Measurements from ENCODE around the gene STK39. TPM values are rescaled to one million over a fixed set of nuclear protein-coding genes. Genes with fewer than 3 reads are reported as not detected.

Gene STK39
- total RNA-seq, 1 donor from 2014 or later, result 26.2 TPM

GRCh38 chr2:167941604-167942003 lies 305.8 kb downstream of the STK39 start:
- Mint-ChIP-seq H3K4me3 (no peak overlapping the region), H3K27me3 (no peaks in the 10 kb centered on the region), H3K9me3 (peaks cover 5% of the 10 kb centered on the region), H3K4me1 (ENCODE audit: unreplicated experiment) (no peaks in the 10 kb centered on the region), H3K27ac (no peak overlapping the region), H3K36me3 (no peaks in the 10 kb centered on the region)
- DNase-seq (ENCODE audit: extremely low spot score, unreplicated experiment), result no peak
- TF ChIP-seq, protein P1, sequence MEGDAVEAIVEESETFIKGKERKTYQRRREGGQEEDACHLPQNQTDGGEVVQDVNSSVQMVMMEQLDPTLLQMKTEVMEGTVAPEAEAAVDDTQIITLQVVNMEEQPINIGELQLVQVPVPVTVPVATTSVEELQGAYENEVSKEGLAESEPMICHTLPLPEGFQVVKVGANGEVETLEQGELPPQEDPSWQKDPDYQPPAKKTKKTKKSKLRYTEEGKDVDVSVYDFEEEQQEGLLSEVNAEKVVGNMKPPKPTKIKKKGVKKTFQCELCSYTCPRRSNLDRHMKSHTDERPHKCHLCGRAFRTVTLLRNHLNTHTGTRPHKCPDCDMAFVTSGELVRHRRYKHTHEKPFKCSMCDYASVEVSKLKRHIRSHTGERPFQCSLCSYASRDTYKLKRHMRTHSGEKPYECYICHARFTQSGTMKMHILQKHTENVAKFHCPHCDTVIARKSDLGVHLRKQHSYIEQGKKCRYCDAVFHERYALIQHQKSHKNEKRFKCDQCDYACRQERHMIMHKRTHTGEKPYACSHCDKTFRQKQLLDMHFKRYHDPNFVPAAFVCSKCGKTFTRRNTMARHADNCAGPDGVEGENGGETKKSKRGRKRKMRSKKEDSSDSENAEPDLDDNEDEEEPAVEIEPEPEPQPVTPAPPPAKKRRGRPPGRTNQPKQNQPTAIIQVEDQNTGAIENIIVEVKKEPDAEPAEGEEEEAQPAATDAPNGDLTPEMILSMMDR (conservative IDR thresholded peaks at IDR 0.05), result no peak

GRCh38 chr2:167940734-167941507 lies 306.5 kb downstream of the STK39 start:
- H3K9me3 Mint-ChIP-seq, result peaks cover 3% of the 10 kb centered on the region
- no peak for DNase-seq (ENCODE audit: extremely low spot score, unreplicated experiment)
- H3K4me3 Mint-ChIP-seq, result no peak overlapping the region
- no peak overlapping the region for H3K27ac Mint-ChIP-seq
- no peaks in the 10 kb centered on the region for H3K27me3 Mint-ChIP-seq
- TF ChIP-seq, protein P1 (conservative IDR thresholded peaks at IDR 0.05), result no peak
- no peaks in the 10 kb centered on the region for H3K4me1 Mint-ChIP-seq (ENCODE audit: unreplicated experiment)
- H3K36me3 Mint-ChIP-seq, result no peaks in the 10 kb centered on the region

DNA sequence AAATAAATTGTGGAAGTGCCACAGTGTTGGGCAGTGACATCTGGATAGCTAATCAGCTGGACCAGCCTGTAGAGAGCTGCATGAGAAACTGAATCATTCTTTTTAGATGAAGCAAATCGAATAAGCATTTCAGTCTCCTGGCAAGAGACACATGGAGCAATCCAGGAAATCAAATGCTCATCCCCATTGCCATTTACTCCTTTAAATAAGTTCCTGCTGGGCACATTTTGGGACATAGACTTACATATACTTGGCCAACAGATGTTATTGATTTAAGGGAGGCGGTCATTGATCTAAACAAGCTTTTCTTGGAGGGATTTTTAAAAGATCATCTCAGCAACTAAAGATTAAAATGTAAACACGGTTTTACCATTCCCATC lies 307.1 kb downstream of the STK39 start:
- TF ChIP-seq, protein P1 (conservative IDR thresholded peaks at IDR 0.05), result no peak
- Mint-ChIP-seq H3K4me1 (ENCODE audit: unreplicated experiment) (no peaks in the 10 kb centered on the region), H3K36me3 (no peaks in the 10 kb centered on the region), H3K9me3 (no peaks in the 10 kb centered on the region), H3K27ac (no peak overlapping the region), H3K27me3 (no peaks in the 10 kb centered on the region), H3K4me3 (no peak overlapping the region)
- no peak for DNase-seq (ENCODE audit: extremely low spot score, unreplicated experiment)

- Mint-ChIP-seq H3K36me3 (no peaks in the 10 kb centered on the region), H3K27ac (no peak overlapping the region), H3K27me3 (no peaks in the 10 kb centered on the region), H3K4me1 (ENCODE audit: unreplicated experiment) (no peaks in the 10 kb centered on the region), H3K4me3 (no peak overlapping the region), H3K9me3 (no peaks in the 10 kb centered on the region)
- TF ChIP-seq, protein P1 (conservative IDR thresholded peaks at IDR 0.05), result no peak
- no peak for DNase-seq (ENCODE audit: extremely low spot score, unreplicated experiment)
These were observed 307.7 kb downstream of the STK39 start for GRCh38 chr2:167939514-167940345.

GRCh38 chr2:167937403-167937802 lies 310.0 kb downstream of the STK39 start:
- peaks cover 5% of the 10 kb centered on the region for H3K9me3 Mint-ChIP-seq
- no peaks in the 10 kb centered on the region for H3K4me1 Mint-ChIP-seq (ENCODE audit: unreplicated experiment)
- DNase-seq (ENCODE audit: extremely low spot score, unreplicated experiment), result no peak
- H3K27me3 Mint-ChIP-seq, result no peaks in the 10 kb centered on the region
- no peak overlapping the region for H3K27ac Mint-ChIP-seq
- TF ChIP-seq, protein P1 (conservative IDR thresholded peaks at IDR 0.05), result no peak
- H3K36me3 Mint-ChIP-seq, result no peaks in the 10 kb centered on the region
- no peak overlapping the region for H3K4me3 Mint-ChIP-seq
